D721Med (cell line): ENCODE results near the gene GMNN.

ENCODE experiments used
- DNase-seq: peaks from one replicate; pipeline ENCODE4 v3.0.0; 2011; ENCODE audit warnings: low spot score; ENCODE audit not compliant: insufficient read length
- FAIRE-seq: peaks from 2 replicates; lab custom pipeline; 2011; peaks lifted over from hg19 to GRCh38; lab: Jason Lieb, UNC
- CTCF ChIP-seq: IDR thresholded peaks from 2 replicates; pipeline ENCODE4 v1.5.1; 2012; ENCODE audit warnings: mild to moderate bottlenecking, control low read depth; ENCODE audit not compliant: insufficient read depth; ENCODE audit errors: missing control alignments

Gene GMNN

GRCh38 chr6:24809728-24810127 lies 35.0 kb downstream of the GMNN start:
- no peak for FAIRE-seq
- TF ChIP-seq CTCF: no peak
- no peak for DNase-seq

GRCh38 chr6:24818346-24818745 lies 43.6 kb downstream of the GMNN start:
- DNase-seq (no peak), FAIRE-seq (no peak)

GRCh38 chr6:24821860-24822444 lies 47.2 kb downstream of the GMNN start:
- FAIRE-seq (no peak), DNase-seq (no peak)
- TF ChIP-seq CTCF: no peak

More at GRCh38 chr6:24818346-24818745, 43.6 kb downstream of the GMNN start:
- TF ChIP-seq CTCF: no peak

GRCh38 chr6:24822696-24823095 lies 48.0 kb downstream of the GMNN start:
- FAIRE-seq (no peak), DNase-seq (no peak)
- no peak for TF ChIP-seq CTCF

- no peak for FAIRE-seq
- no peak for DNase-seq
- TF ChIP-seq CTCF: no peak
These were observed 48.4 kb downstream of the GMNN start for GRCh38 chr6:24823185-24823584.

- FAIRE-seq: no peak
- no peak for TF ChIP-seq CTCF
- DNase-seq: no peak
These were observed 49.6 kb downstream of the GMNN start for GRCh38 chr6:24824142-24824938.

- no peak for TF ChIP-seq CTCF
- DNase-seq (no peak), FAIRE-seq (no peak)
These were observed 50.4 kb downstream of the GMNN start for GRCh38 chr6:24825130-24825630.
